ENCODE measurements around the gene LHCGR. TPM values are rescaled to one million over a fixed set of nuclear protein-coding genes. Genes with fewer than 3 reads are reported as not detected.
A peak's percentile ranks its signal among the peaks of the same experiment; 100 is the strongest.

The LHCGR gene
- total and polyA plus RNA-seq, 2 of the 4 experiments (the other 2 are of a cell fraction), result 0.10 to 0.18 TPM

- Histone ChIP-seq H3K9ac (ENCODE audit: low read depth, low read length) (no peak overlapping the region), H3K23ac (ENCODE audit: low read depth, low read length) (no peak overlapping the region), H3K4ac (ENCODE audit: low read depth, low read length) (peak overlapping the region; percentile 55; the same call in 1 of the 2 replicates), H4K5ac (ENCODE audit: low read depth, low read length) (peak overlapping the region; percentile 57; the same call in 1 of the 2 replicates), H2AFZ (replicated peaks; ENCODE audit: low read length, poor library complexity) (no peak overlapping the region), H3K27me3 (ENCODE audit: control insufficient read depth, insufficient read depth, low read length) (no peaks in the 10 kb centered on the region), H3K36me3 (ENCODE audit: control insufficient read depth, insufficient read depth, low read length) (no peaks in the 10 kb centered on the region), H2BK15ac (ENCODE audit: low read depth, low read length) (no peak overlapping the region), H4K20me1 (ENCODE audit: insufficient read depth, low read length) (no peaks in the 10 kb centered on the region), H3K18ac (ENCODE audit: low read depth, low read length) (peak overlapping the region; percentile 20), H2BK5ac (ENCODE audit: low read depth, low read length, poor library complexity, severe bottlenecking) (no peak overlapping the region), H2BK120ac (ENCODE audit: low read depth, low read length) (peak overlapping the region; percentile 47), H3K4me2 (ENCODE audit: low read depth, low read length) (no peak overlapping the region), H4K91ac (ENCODE audit: insufficient read depth, low read depth, low read length) (peak overlapping the region; percentile 66), H3K9me3 (ENCODE audit: control insufficient read depth, insufficient read depth, low read length) (no peaks in the 10 kb centered on the region), H2BK20ac (ENCODE audit: low read depth, low read length) (no peak overlapping the region; the same call in 1 of the 2 replicates), H3K14ac (replicated peaks; ENCODE audit: low read depth, low read length) (0 out of 2 replicates have a peak overlapping the region, but pooled peaks have one; percentile 16), H2AK5ac (ENCODE audit: low read depth, low read length) (no peak overlapping the region; the same call in 1 of the 2 replicates), H3K79me1 (ENCODE audit: low read depth in 1 of 2, low read length in 2 of 2) (no peaks in the 10 kb centered on the region), H3K56ac (ENCODE audit: extremely low read depth, insufficient read depth, low read length) (no peak overlapping the region), H3K9me1 (ENCODE audit: insufficient read depth, low read length) (no peaks in the 10 kb centered on the region), H3K27ac (ENCODE audit: insufficient read depth, low read length) (no peak overlapping the region), H2AK9ac (replicated peaks; ENCODE audit: low read depth, low read length, poor library complexity) (no peak overlapping the region), H3K4me3 (ENCODE audit: insufficient read depth, low read depth, low read length) (no peak overlapping the region), H4K8ac (ENCODE audit: low read depth in 2 of 2, low read length in 2 of 2) (peak overlapping the region in 1 of 2 experiments; percentile 27; a peak in 1 of 4 replicates), H3K4me1 (ENCODE audit: control insufficient read depth, insufficient read depth, low read length) (peaks cover 18% of the 10 kb centered on the region)
- intact Hi-C loops (cut with micrococcal nuclease), result loop anchor here (10.0 kb wide), 1 partner anchor 519 kb away; no protein-coding TSS in a partner anchor
- ChIA-PET CTCF (no interaction called here), POLR2A (ENCODE audit: unreplicated experiment) (interaction anchor here (0.6 kb wide), 1 partner anchor 32 kb away, joined by 3 read pairs; no protein-coding TSS in a partner anchor)
- in situ Hi-C loops (cut with MboI; ENCODE audit: low sequenced_read_pairs), result no loop called here
- no peak for ATAC-seq (ENCODE audit: low read depth)
- BruUV-seq (replicated peaks), result no TSS peak
- whole genome bisulfite sequencing, 2 experiments (ENCODE audit: extremely low coverage in 2 of 2, insufficient read length in 1 of 2), result 100% methylated on average over 1 of the region's 7 CpGs; no CpG with 5 or more reads in 1 of the 2 experiments
- TF ChIP-seq MXI1 (IDR thresholded peaks at IDR 0.05; ENCODE audit: borderline replicate concordance, low read depth, low read length) (no peak), NFE2L2 (IDR thresholded peaks at IDR 0.05; ENCODE audit: low read depth, low read length) (peak; percentile 52)
- dilution Hi-C loops (cut with HindIII; ENCODE audit: low sequenced_read_pairs, unreplicated experiment), result no loop called here
- no peak for DNase-seq
These were observed 29.6 kb downstream of the LHCGR start for GRCh38 chr2:48725696-48726494.
